Astrocyte of the hippocampus (primary cell): ENCODE measurements around the gene PSD.

Source experiments
- DNase-seq: peaks from one replicate; pipeline ENCODE4 v3.0.0; 2011; ENCODE audit warnings: low read depth, low spot score

The PSD gene

GRCh38 chr10:102389894-102390293 is 28.7 kb downstream of the PSD start:
- DNase-seq = no peak

- DNase-seq = no peak
Observed at GRCh38 chr10:102384606-102385429, 33.8 kb downstream of the PSD start.

GRCh38 chr10:102384053-102384452 is 34.5 kb downstream of the PSD start:
- DNase-seq = no peak

- DNase-seq = no peak
Observed at GRCh38 chr10:102382871-102383270, 35.7 kb downstream of the PSD start.

- DNase-seq = no peak
Observed at GRCh38 chr10:102381983-102382382, 36.6 kb downstream of the PSD start.

GRCh38 chr10:102379383-102379782 is 39.2 kb downstream of the PSD start:
- DNase-seq = no peak

- no peak for DNase-seq
Observed at GRCh38 chr10:102376901-102377300, 41.7 kb downstream of the PSD start.

- DNase-seq = no peak
Observed at GRCh38 chr10:102375867-102376266, 42.7 kb downstream of the PSD start.

- no peak for DNase-seq
Observed at GRCh38 chr10:102375250-102375649, 43.3 kb downstream of the PSD start.

GRCh38 chr10:102371295-102371694 is 47.3 kb downstream of the PSD start:
- DNase-seq = no peak

- DNase-seq = no peak
Observed at GRCh38 chr10:102368077-102368476, 50.5 kb downstream of the PSD start.

- DNase-seq = no peak
Observed at GRCh38 chr10:102367441-102367840, 51.1 kb downstream of the PSD start.

GRCh38 chr10:102358712-102359382 is 59.7 kb downstream of the PSD start:
- no peak for DNase-seq

GRCh38 chr10:102354451-102354850 is 64.1 kb downstream of the PSD start:
- no peak for DNase-seq
